GM18907 (cell line): ENCODE results near the gene TMPRSS11B.
"Not testable (repeated sequence)": the region's sequence is repeated elsewhere in the genome, so short reads cannot be mapped to it uniquely, and the experiment has no call there.

Experiments
- ATAC-seq: cut with Tn5 transposase; IDR thresholded peaks from one replicate; pipeline ENCODE4 v1.9.1; 2021; ENCODE audit warnings: mild to moderate bottlenecking, moderate library complexity; ENCODE audit not compliant: unreplicated experiment

TMPRSS11B gene

GRCh38 chr4:68228568-68228967 is 16.9 kb downstream of the TMPRSS11B start:
- ATAC-seq, result no peak

DNA sequence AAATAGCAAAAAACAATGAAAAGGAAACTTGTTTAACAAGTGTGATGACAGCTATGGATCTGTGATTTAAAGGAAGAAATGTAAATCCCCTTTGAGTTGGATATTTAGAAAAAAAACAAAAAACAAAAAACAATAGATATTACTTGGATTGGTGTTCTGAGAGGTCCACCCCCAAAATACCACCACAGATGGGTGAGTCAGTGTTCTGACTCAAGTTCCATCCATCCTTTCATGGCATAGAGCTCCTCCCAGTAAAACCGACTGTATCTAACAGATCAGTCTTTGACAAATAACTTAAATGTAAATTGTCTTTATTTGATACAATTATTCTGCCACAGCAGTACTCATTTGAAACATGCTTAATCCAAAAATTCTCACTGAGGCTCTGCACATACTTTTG is 27.4 kb downstream of the TMPRSS11B start:
- ATAC-seq, result no peak

DNA sequence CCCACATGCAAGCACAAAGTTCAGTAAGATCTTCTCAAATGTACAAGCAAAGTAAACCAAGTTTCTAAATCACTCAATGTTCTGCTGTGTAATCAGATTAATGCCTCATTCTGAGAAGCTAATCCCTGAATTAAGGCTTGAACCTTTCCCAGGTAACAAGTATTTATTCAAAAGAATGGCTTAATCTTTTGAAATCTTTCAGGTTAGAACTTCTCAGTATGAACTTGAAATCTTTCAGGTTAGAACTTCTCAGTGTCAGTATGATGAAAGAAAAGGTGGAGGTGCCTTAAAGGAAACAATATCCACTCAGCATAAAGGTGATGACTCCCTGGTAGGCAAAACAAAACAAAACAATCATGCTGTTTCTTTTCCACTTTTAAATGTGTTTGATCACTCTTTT is 29.0 kb downstream of the TMPRSS11B start:
- no peak for ATAC-seq

DNA sequence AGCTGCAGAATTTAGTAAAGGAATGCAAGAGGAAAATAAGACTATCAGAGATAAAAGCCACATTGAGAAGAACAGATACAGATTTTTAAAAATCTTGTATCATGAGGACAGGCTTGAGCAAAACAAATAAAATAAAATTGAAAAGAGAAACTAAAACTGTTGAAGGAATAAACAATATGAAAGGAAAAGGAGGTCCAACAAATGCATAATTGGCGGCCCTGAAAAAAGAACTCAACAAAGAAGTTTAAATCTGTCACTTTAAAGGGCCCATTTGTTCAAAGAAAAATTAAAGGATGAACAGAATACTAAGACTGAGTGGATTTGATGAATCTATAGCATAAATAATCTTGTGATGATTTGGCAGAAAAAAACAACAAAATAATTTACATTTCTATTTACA is 36.5 kb downstream of the TMPRSS11B start:
- ATAC-seq, result no peak

GRCh38 chr4:68194305-68194704 is 51.2 kb downstream of the TMPRSS11B start:
- ATAC-seq, result not testable (repeated sequence)

- no peak for ATAC-seq
These were observed 52.3 kb downstream of the TMPRSS11B start for GRCh38 chr4:68193194-68193593.

GRCh38 chr4:68187145-68187544 is 58.3 kb downstream of the TMPRSS11B start:
- ATAC-seq, result no peak

- no peak for ATAC-seq
These were observed 60.6 kb downstream of the TMPRSS11B start for GRCh38 chr4:68184923-68185322.

- no peak for ATAC-seq
These were observed 62.1 kb downstream of the TMPRSS11B start for GRCh38 chr4:68183417-68183816.

DNA sequence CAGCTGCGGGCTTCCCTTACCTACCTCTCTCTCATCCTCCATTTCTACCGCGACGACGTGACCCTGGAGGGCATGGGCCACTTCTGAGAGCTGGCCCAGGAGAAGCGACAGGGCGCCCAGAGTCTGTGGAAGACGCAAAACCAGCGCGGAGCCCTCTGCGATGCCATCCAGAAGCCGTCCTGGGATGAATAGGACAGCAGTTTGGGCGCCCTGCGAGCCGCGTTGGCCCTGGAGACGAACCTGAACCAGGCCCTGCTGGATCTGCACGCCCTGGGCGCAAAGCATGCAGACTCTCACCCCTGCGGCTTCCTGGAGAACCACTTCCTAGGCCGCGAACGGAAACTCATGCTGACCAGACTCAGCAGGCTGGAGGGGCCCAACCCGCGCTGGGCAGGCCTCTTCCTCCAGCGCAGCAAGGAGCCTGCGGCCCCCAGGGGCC is 63.1 kb downstream of the TMPRSS11B start:
- ATAC-seq, result no peak

GRCh38 chr4:68180849-68181526 is 64.5 kb downstream of the TMPRSS11B start:
- ATAC-seq, result no peak

GRCh38 chr4:68176904-68177303 is 68.6 kb downstream of the TMPRSS11B start:
- no peak for ATAC-seq
